ENCODE data around the gene MED13.

GRCh38 chr17:61897548-61898180, 167.4 kb downstream of the MED13 start:
- TF ChIP-seq, protein P1, sequence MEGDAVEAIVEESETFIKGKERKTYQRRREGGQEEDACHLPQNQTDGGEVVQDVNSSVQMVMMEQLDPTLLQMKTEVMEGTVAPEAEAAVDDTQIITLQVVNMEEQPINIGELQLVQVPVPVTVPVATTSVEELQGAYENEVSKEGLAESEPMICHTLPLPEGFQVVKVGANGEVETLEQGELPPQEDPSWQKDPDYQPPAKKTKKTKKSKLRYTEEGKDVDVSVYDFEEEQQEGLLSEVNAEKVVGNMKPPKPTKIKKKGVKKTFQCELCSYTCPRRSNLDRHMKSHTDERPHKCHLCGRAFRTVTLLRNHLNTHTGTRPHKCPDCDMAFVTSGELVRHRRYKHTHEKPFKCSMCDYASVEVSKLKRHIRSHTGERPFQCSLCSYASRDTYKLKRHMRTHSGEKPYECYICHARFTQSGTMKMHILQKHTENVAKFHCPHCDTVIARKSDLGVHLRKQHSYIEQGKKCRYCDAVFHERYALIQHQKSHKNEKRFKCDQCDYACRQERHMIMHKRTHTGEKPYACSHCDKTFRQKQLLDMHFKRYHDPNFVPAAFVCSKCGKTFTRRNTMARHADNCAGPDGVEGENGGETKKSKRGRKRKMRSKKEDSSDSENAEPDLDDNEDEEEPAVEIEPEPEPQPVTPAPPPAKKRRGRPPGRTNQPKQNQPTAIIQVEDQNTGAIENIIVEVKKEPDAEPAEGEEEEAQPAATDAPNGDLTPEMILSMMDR (IDR thresholded peaks at IDR 0.05): no peak
- no peak for TF ChIP-seq POLR2A (IDR thresholded peaks at IDR 0.05)

Data from sigmoid colon (tissue), 3 donors.